Activated B cell treated with CpG ODN at 0.5 μM for 24 hours (primary cell): ENCODE results near the gene ETF1. TPM values are rescaled to one million over a fixed set of nuclear protein-coding genes. Genes with fewer than 3 reads are reported as not detected.
A peak's percentile ranks its signal among the peaks of the same experiment; 100 is the strongest.

Source experiments
- ATAC-seq: fragments of 200-7000 bp; cut with Tn5 transposase; one replicate; pipeline ENCODE4 v1.10.0; 2021; ENCODE audit warnings: low read depth, mild to moderate bottlenecking, moderate library complexity
- CTCF ChIA-PET: fragments of 350-600 bp; sonication (Branson Sonifier 250); formaldehyde crosslinking; loops from one replicate; lab custom pipeline; 2021; ENCODE audit warnings: antibody characterized with exemption; lab: Charles Lee
- POLR2A ChIA-PET: fragments of 350-600 bp; sonication (Branson Sonifier 250); formaldehyde crosslinking; loops from one replicate; lab custom pipeline; 2021; ENCODE audit warnings: antibody characterized with exemption; lab: Charles Lee
- DNase-seq: peaks from one replicate; pipeline ENCODE4 v3.0.0; 2022
- H3K27ac Mint-ChIP-seq: one replicate; pipeline ENCODE4 v1.8.0; 2020; ENCODE audit warnings: mixed read lengths
- H3K27me3 Mint-ChIP-seq: one replicate; pipeline ENCODE4 v1.8.0; 2021; ENCODE audit warnings: mixed read lengths
- H3K36me3 Mint-ChIP-seq: one replicate; pipeline ENCODE4 v1.8.0; 2021; ENCODE audit warnings: low read depth, mixed read lengths
- H3K4me1 Mint-ChIP-seq: one replicate; pipeline ENCODE4 v1.8.0; 2021; ENCODE audit warnings: mixed read lengths
- H3K4me3 Mint-ChIP-seq: one replicate; pipeline ENCODE4 v1.8.0; 2020; ENCODE audit warnings: mild to moderate bottlenecking, mixed read lengths
- H3K9me3 Mint-ChIP-seq: one replicate; pipeline ENCODE4 v1.8.0; 2020; ENCODE audit warnings: mixed read lengths
- intact Hi-C: fragments of 100-400 bp; cut with micrococcal nuclease; formaldehyde crosslinking; loops from one replicate; pipeline ENCODE4 v1.15.1; 2024
- total RNA-seq: library from RNA; stranded (reverse); gene quantifications from 2 replicates; pipeline ENCODE4 v1.2.3, GENCODE V29; 2022
- TF ChIP-seq, protein P1 (sequence below): fragments of 200-600 bp; IDR thresholded peaks from one replicate; pipeline ENCODE4 v1.8.0; 2022; ENCODE audit warnings: antibody characterized with exemption, mild to moderate bottlenecking

Gene ETF1
- total RNA-seq, 1 donor from 2014 or later: 99.6 TPM

DNA sequence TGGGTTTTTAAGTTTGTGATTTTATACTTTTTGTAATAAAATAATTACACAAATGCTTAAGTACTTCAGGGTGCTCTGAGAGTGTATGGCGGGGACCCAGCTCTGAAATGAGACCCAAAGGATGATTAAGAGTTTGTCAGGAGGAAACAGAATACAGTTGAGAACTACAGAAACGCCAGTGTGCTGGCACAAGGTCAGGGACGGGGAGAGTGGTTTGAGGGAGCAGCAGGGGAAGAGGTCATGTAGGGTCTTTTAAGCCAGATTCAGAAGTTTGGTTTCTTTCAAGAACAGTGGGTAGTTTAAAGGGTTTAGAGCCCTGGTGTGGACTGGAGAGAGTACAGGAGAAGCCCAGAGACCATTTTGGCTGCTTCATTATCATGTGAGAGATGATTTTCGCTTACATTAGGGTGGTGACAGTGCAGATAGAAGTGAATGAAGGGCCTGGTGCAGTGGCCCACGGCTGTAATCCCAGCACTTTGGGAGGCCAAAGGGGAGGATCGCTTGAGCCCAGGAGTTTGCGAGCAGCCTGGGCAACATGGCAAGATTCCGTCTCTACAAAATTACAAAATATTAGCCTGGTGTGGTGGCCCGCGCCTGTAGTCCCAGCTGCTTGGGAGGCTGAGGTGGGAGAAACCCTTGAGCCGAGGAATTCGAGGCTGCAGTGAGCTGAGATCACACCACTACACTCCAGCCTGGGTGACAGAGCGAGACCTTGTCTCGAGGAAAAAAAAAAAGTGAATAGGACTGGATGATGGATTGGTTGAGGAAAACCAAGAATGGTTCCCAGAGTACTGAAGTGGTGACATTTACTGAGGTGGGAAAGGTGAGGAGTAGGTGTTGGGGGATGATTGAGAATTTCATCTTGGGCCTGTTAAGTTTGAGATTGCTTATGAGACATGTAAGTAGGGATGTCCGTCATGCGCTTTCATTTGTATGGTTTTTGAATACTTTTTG, 1.4 kb upstream of the ETF1 start:
- H3K27ac Mint-ChIP-seq: peak overlapping the region; percentile 99
- H3K27me3 Mint-ChIP-seq: no peaks in the 10 kb centered on the region
- no peak for ATAC-seq
- CTCF ChIA-PET: interaction anchor here (1.5 to 1.9 kb wide), 3 partner anchors 32 to 192 kb away, joined by 4 to 10 read pairs (median 4); partner anchors contain the start of gene KDM3B
- POLR2A ChIA-PET: interaction anchor here (0.5 to 2.4 kb wide), 16 partner anchors 8 to 1630 kb away, joined by 3 to 73 read pairs (median 6); partner anchors contain the start of genes BRD8, CDC23, CDC25C and FAM53C
- no peak for DNase-seq
- H3K4me1 Mint-ChIP-seq: peaks cover 69% of the 10 kb centered on the region
- H3K4me3 Mint-ChIP-seq: peak overlapping the region; percentile 100
- TF ChIP-seq, protein P1, sequence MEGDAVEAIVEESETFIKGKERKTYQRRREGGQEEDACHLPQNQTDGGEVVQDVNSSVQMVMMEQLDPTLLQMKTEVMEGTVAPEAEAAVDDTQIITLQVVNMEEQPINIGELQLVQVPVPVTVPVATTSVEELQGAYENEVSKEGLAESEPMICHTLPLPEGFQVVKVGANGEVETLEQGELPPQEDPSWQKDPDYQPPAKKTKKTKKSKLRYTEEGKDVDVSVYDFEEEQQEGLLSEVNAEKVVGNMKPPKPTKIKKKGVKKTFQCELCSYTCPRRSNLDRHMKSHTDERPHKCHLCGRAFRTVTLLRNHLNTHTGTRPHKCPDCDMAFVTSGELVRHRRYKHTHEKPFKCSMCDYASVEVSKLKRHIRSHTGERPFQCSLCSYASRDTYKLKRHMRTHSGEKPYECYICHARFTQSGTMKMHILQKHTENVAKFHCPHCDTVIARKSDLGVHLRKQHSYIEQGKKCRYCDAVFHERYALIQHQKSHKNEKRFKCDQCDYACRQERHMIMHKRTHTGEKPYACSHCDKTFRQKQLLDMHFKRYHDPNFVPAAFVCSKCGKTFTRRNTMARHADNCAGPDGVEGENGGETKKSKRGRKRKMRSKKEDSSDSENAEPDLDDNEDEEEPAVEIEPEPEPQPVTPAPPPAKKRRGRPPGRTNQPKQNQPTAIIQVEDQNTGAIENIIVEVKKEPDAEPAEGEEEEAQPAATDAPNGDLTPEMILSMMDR: no peak
- peaks cover 26% of the 10 kb centered on the region for H3K36me3 Mint-ChIP-seq
- no peaks in the 10 kb centered on the region for H3K9me3 Mint-ChIP-seq
- intact Hi-C loops: no loop called here

DNA sequence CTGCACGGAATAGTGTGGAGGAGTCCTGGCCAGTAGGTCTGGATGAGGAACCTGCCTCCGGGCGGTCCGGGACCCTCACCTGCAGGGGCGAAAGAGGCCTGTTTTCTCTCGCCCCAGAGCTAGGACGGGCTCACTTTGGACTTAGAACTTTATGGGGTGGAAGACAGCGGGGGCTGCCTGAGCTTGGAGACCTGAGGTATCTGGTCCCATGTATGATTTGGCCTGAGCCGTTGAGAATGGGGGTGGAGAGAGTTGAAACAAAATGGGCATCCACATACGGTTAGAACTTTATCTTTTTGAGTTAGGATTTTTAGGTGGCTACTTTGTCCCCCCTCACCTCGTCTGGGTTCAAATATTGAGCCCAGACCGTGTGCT, 681 bp upstream of the ETF1 start:
- intact Hi-C loops: loop anchor here (1.0 to 2.0 kb wide), 13 partner anchors 17 to 1857 kb away; partner anchors contain the start of genes ANKHD1, BRD8, EGR1 and FAM13B
- H3K4me1 Mint-ChIP-seq: peaks cover 71% of the 10 kb centered on the region
- H3K36me3 Mint-ChIP-seq: peaks cover 34% of the 10 kb centered on the region
- no peaks in the 10 kb centered on the region for H3K27me3 Mint-ChIP-seq
- ATAC-seq (peak; percentile 56), DNase-seq (no peak)
- H3K27ac Mint-ChIP-seq: peak overlapping the region; percentile 99
- no peaks in the 10 kb centered on the region for H3K9me3 Mint-ChIP-seq
- ChIA-PET CTCF (interaction anchor here (1.5 to 1.9 kb wide), 3 partner anchors 33 to 191 kb away, joined by 4 to 10 read pairs (median 4); partner anchors contain the start of gene KDM3B), POLR2A (interaction anchor here (0.5 to 2.4 kb wide), 30 partner anchors 9 to 1857 kb away, joined by 3 to 73 read pairs (median 5); partner anchors contain the start of genes BRD8, CDC23, CDC25C and EGR1)
- H3K4me3 Mint-ChIP-seq: peak overlapping the region; percentile 100
- TF ChIP-seq, protein P1: no peak

DNA sequence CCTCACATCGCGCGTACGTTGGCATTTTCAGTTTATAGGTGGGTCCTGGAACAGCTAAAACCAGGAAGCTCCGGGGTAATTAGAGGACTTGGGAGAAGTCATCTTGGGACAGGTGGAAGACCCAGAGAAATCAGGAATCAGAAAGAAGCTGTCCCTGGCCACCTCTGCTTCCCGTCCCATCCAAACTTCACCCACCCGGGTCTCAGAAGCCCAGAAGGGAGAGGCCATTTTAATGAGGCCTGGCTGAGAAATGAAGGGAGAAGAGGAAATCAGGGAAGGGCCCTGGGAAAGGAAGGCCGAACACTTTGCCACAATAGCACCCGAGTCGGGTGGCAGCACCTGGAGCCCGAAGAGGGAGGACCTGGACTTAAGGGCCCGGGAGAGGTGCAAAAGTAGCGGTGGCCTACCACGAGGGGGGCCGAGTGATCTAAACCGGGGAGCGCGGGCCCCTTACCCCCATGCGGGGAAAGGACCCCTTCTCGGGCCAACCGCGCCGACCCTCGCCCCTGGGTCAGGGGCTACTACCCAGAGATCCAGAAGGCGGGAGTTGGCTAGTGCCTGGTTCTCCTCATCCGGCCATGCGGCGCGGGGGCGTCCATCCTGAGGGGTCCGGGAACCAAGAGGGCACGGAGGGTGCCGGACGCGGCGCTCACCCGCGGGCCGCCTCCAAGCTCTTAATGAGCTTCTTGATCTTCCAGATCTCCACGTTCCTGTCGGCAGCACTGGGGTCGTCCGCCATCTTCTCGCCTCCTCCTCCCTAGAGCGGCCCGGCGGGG, 668 bp downstream of the ETF1 start:
- H3K27me3 Mint-ChIP-seq: no peaks in the 10 kb centered on the region
- no peak for ATAC-seq
- TF ChIP-seq, protein P1: no peak
- intact Hi-C loops: loop anchor here (1.0 to 2.0 kb wide), 4 partner anchors 8 to 1858 kb away; partner anchors contain the start of gene ANKHD1
- H3K27ac Mint-ChIP-seq: peak overlapping the region; percentile 99
- peaks cover 62% of the 10 kb centered on the region for H3K4me1 Mint-ChIP-seq
- DNase-seq: no peak
- no peaks in the 10 kb centered on the region for H3K9me3 Mint-ChIP-seq
- ChIA-PET POLR2A (interaction anchor here (0.7 to 2.4 kb wide), 26 partner anchors 8 to 1859 kb away, joined by 3 to 73 read pairs (median 6); partner anchors contain the start of genes BRD8, CDC23, CDC25C and EGR1), CTCF (interaction anchor here (1.5 to 1.9 kb wide), 3 partner anchors 34 to 190 kb away, joined by 4 to 10 read pairs (median 4); partner anchors contain the start of gene KDM3B)
- H3K4me3 Mint-ChIP-seq: peak overlapping the region; percentile 100
- peaks cover 39% of the 10 kb centered on the region for H3K36me3 Mint-ChIP-seq

DNA sequence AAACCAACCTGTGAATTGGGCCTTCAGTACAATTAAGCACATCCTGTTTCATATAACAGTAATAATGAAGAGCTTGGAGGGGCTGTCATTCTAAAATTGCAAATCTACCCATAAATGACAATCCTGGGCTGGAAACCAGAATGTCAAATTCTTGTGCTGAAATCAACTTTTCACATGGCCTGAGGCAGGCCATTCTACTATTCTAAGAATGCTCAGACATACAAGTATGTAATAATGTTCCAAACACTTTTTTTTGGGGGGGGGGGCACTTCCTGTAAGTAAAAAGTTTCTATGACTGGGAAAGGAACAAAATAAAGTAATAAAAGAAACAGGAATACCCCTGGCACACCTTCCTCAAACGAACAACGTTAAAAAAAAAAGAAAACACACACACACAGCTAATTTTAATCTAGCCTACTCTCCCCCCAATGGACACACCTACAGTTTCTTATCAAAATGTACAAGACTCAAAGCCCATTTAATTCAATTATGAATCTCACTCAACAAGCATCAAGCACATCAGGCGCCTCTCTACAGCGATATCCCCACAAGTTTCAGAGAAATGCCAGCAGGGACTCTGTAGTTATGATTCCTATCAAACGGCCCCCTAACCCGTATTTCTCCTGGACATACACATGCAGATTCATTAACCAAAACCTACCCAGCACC, 1.4 kb downstream of the ETF1 start:
- DNase-seq (no peak), ATAC-seq (no peak)
- ChIA-PET CTCF (no interaction called here), POLR2A (interaction anchor here (0.6 to 2.3 kb wide), 4 partner anchors 9 to 188 kb away, joined by 3 to 13 read pairs (median 6); partner anchors contain the start of gene KDM3B)
- H3K36me3 Mint-ChIP-seq: peaks cover 44% of the 10 kb centered on the region
- H3K4me3 Mint-ChIP-seq: peak overlapping the region; percentile 100
- H3K4me1 Mint-ChIP-seq: peaks cover 67% of the 10 kb centered on the region
- no peaks in the 10 kb centered on the region for H3K27me3 Mint-ChIP-seq
- TF ChIP-seq, protein P1: no peak
- intact Hi-C loops: loop anchor here (1.0 to 2.0 kb wide), 4 partner anchors 7 to 1859 kb away; partner anchors contain the start of gene ANKHD1
- no peaks in the 10 kb centered on the region for H3K9me3 Mint-ChIP-seq
- peak overlapping the region; percentile 99 for H3K27ac Mint-ChIP-seq
